Thyroid gland (tissue), 4 donors: ENCODE results near the gene WDR86. TPM values are rescaled to one million over a fixed set of nuclear protein-coding genes. Genes with fewer than 3 reads are reported as not detected.
A peak's percentile ranks its signal among the peaks of the same experiment; 100 is the strongest.

Experiments
- DNase-seq, 2 donors: peaks; one replicate each; pipeline ENCODE4 v3.0.0-alpha.2; 2019
- H3K27ac ChIP-seq, 3 donors: fragments of 200-600 bp; sonication (generic); 1 replicate in 2 of 3; 2 replicates in 1 of 3; pipeline ENCODE4 v1.5.1; 2016 to 2019; ENCODE audit warnings: mild to moderate bottlenecking in 1 of 3, moderate library complexity in 1 of 3
- H3K27me3 ChIP-seq: fragments of 200-600 bp; sonication (generic); one replicate; pipeline ENCODE4 v1.5.1; 2019
- H3K36me3 ChIP-seq, 2 donors: fragments of 200-600 bp; sonication (generic); one replicate each; pipeline ENCODE4 v1.5.1; 2016 to 2019
- H3K4me1 ChIP-seq, 2 donors: fragments of 200-600 bp; sonication (generic); one replicate each; pipeline ENCODE4 v1.5.1; 2017 to 2019
- H3K4me3 ChIP-seq, 3 donors: fragments of 200-600 bp; sonication (generic); replicated peaks in 1 of 3; 1 replicate in 2 of 3; 2 replicates in 1 of 3; pipeline ENCODE4 v1.5.1; 2016; ENCODE audit warnings: mild to moderate bottlenecking in 1 of 3
- H3K9me3 ChIP-seq: fragments of 200-600 bp; sonication (generic); one replicate; pipeline ENCODE4 v1.5.1; 2017
- CTCF ChIP-seq, 6 experiments: fragments of 200-600 bp in 3 of 6; fragments of 450-650 bp in 3 of 6; sonication (generic) in 3 of 6; IDR thresholded peaks; one replicate each; pipeline ENCODE4 v1.5.1; 2016 to 2019; ENCODE audit warnings: antibody characterized with exemption in 6 of 6, mild to moderate bottlenecking in 2 of 6, inconsistent platforms in 1 of 6, moderate library complexity in 1 of 6
- POLR2A ChIP-seq, 2 donors: fragments of 450-650 bp; IDR thresholded peaks; one replicate each; pipeline ENCODE4 v1.6.1; 2017; ENCODE audit warnings: antibody characterized with exemption in 2 of 2, mild to moderate bottlenecking in 2 of 2, moderate library complexity in 1 of 2
- WGBS, 2 donors: methylation state at CpG; one replicate each; pipeline ENCODE4 v1.1.5; 2017; 5-methylcytosine and 5-hydroxymethylcytosine counted together
- intact Hi-C: fragments of 100-400 bp; cut with DNase I; formaldehyde crosslinking; loops from one replicate; pipeline ENCODE4 v1.15.1; 2023
- total RNA-seq, 4 donors: library from RNA; depleted of rRNA; stranded (reverse); fragments of >200 nt; gene quantifications; one replicate each; pipeline ENCODE4 v1.2.3, GENCODE V29; 2016

The WDR86 gene
- total RNA-seq, 4 donors from 2014 or later = 99.5 to 203 (median 142) TPM

GRCh38 chr7:151451626-151452571 is 42.1 kb upstream of the WDR86 start:
- intact Hi-C loops = loop anchor here (5.0 kb wide), 2 partner anchors 140 to 310 kb away; no protein-coding TSS in a partner anchor
- Histone ChIP-seq H3K4me1 (peaks cover 0 to 6% of the 10 kb centered on the region in 2 donors), H3K27me3 (no peaks in the 10 kb centered on the region), H3K27ac (no peak overlapping the region), H3K9me3 (no peaks in the 10 kb centered on the region), H3K4me3 (no peak overlapping the region), H3K36me3 (no peaks in the 10 kb centered on the region)
- WGBS, 2 donors = 84 to 86% methylated on average over 18 to 21 of the region's 23 CpGs
- no peak for DNase-seq
- no peak for TF ChIP-seq CTCF (IDR thresholded peaks at IDR 0.05)
- TF ChIP-seq POLR2A (IDR thresholded peaks at IDR 0.05) = no peak

GRCh38 chr7:151451156-151451555 is 41.3 kb upstream of the WDR86 start:
- no peak for DNase-seq
- no peaks in the 10 kb centered on the region for H3K36me3 ChIP-seq
- peaks cover 0 to 6% of the 10 kb centered on the region in 2 donors for H3K4me1 ChIP-seq
- no peak overlapping the region for H3K27ac ChIP-seq
- intact Hi-C loops = loop anchor here (5.0 kb wide), 2 partner anchors 139 to 311 kb away; no protein-coding TSS in a partner anchor
- no peak overlapping the region for H3K4me3 ChIP-seq
- no peaks in the 10 kb centered on the region for H3K9me3 ChIP-seq
- 92 to 94% methylated on average over 5 of the region's 5 CpGs for WGBS, 2 donors
- H3K27me3 ChIP-seq = no peaks in the 10 kb centered on the region
- TF ChIP-seq POLR2A (IDR thresholded peaks at IDR 0.05) (no peak), CTCF (IDR thresholded peaks at IDR 0.05) (no peak)

GRCh38 chr7:151449990-151450389 is 40.2 kb upstream of the WDR86 start:
- 91 to 95% methylated on average over 9 of the region's 9 CpGs for WGBS, 2 donors
- H3K27me3 ChIP-seq = no peaks in the 10 kb centered on the region
- no peaks in the 10 kb centered on the region for H3K36me3 ChIP-seq
- peaks cover 0 to 6% of the 10 kb centered on the region in 2 donors for H3K4me1 ChIP-seq
- TF ChIP-seq CTCF (IDR thresholded peaks at IDR 0.05) = no peak
- no peaks in the 10 kb centered on the region for H3K9me3 ChIP-seq
- no peak overlapping the region for H3K27ac ChIP-seq
- DNase-seq = no peak
- H3K4me3 ChIP-seq = no peak overlapping the region
- intact Hi-C loops = loop anchor here (2.0 to 5.0 kb wide), 3 partner anchors 81 to 312 kb away; no protein-coding TSS in a partner anchor

GRCh38 chr7:151448261-151449252 is 38.7 kb upstream of the WDR86 start:
- WGBS, 2 donors = 12 to 15% methylated on average over 23 to 32 of the region's 61 CpGs
- Histone ChIP-seq H3K9me3 (no peaks in the 10 kb centered on the region), H3K27me3 (no peaks in the 10 kb centered on the region), H3K4me1 (peaks cover 3 to 6% of the 10 kb centered on the region in 2 donors), H3K27ac (peak overlapping the region in 2 of 3 donors; percentile 14 to 61), H3K4me3 (peak overlapping the region in 1 of 3 donors; percentile 29), H3K36me3 (no peaks in the 10 kb centered on the region)
- intact Hi-C loops = loop anchor here (2.0 kb wide), 1 partner anchor 80 kb away; no protein-coding TSS in a partner anchor
- DNase-seq = peak; percentile 69 to 76
- TF ChIP-seq POLR2A (IDR thresholded peaks at IDR 0.05) (no peak), CTCF (IDR thresholded peaks at IDR 0.05) (peak; percentile 61 to 88 (median 81))
